Neuronal stem cell (in vitro differentiated cells): ENCODE data around the gene MYADM.

Source experiments
- DNase-seq: peaks from one replicate; pipeline ENCODE4 v3.0.0-alpha.2; 2013; ENCODE audit warnings: low spot score
- H2AFZ ChIP-seq: one replicate; pipeline ENCODE4 v1.6.1; 2013; ENCODE audit warnings: mild to moderate bottlenecking, low read length, inconsistent platforms
- H2AK5ac ChIP-seq: 2 replicates; pipeline ENCODE4 v1.6.1; 2013; ENCODE audit warnings: low read depth, mild to moderate bottlenecking, inconsistent platforms, low read length, moderate library complexity, mixed read lengths
- H2BK120ac ChIP-seq: 2 replicates; pipeline ENCODE4 v1.6.1; 2013; ENCODE audit warnings: low read depth, mild to moderate bottlenecking, inconsistent platforms, low read length, moderate library complexity, mixed read lengths
- H2BK12ac ChIP-seq: one replicate; pipeline ENCODE4 v1.6.1; 2013; ENCODE audit warnings: low read length, inconsistent platforms
- H2BK15ac ChIP-seq: 2 replicates; pipeline ENCODE4 v1.6.1; 2013; ENCODE audit warnings: mild to moderate bottlenecking, low read length, inconsistent platforms, mixed read lengths
- H2BK5ac ChIP-seq: one replicate; pipeline ENCODE4 v1.6.1; 2013; ENCODE audit warnings: inconsistent platforms, mild to moderate bottlenecking, low read length, moderate library complexity
- H3K14ac ChIP-seq: one replicate; pipeline ENCODE4 v1.6.1; 2013; ENCODE audit warnings: low read length, inconsistent platforms
- H3K18ac ChIP-seq: 2 replicates; pipeline ENCODE4 v1.6.1; 2013; ENCODE audit warnings: low read length, inconsistent platforms
- H3K23ac ChIP-seq: 2 replicates; pipeline ENCODE4 v1.6.1; 2013; ENCODE audit warnings: low read depth, mild to moderate bottlenecking, mixed read lengths, low read length, inconsistent platforms; ENCODE audit not compliant: poor library complexity
- H3K27ac ChIP-seq: replicated peaks from 3 replicates; pipeline ENCODE4 v1.5.1; 2013; ENCODE audit warnings: low read length, inconsistent platforms
- H3K27me3 ChIP-seq, 3 experiments: 2 replicates each; pipeline ENCODE4 v1.6.1; 2013; ENCODE audit warnings: low read length in 3 of 3, mild to moderate bottlenecking in 2 of 3, inconsistent platforms in 1 of 3, low read depth in 1 of 3, mixed read lengths in 1 of 3, moderate library complexity in 1 of 3; ENCODE audit not compliant: control insufficient read depth in 3 of 3, insufficient read depth in 3 of 3
- H3K36me3 ChIP-seq, 2 donors: replicated peaks in 1 of 2; 2 replicates each; pipeline ENCODE4 v1.6.1; 2013; ENCODE audit warnings: low read length in 2 of 2; ENCODE audit not compliant: control insufficient read depth in 2 of 2, insufficient read depth in 2 of 2
- H3K4ac ChIP-seq: 2 replicates; pipeline ENCODE4 v1.6.1; 2013; ENCODE audit warnings: inconsistent platforms, mild to moderate bottlenecking, low read length, moderate library complexity
- H3K4me1 ChIP-seq, 2 donors: 1 replicate in 1 of 2; 2 replicates in 1 of 2; pipeline ENCODE4 v1.6.1; 2013; ENCODE audit warnings: low read length in 2 of 2, low read depth in 1 of 2; ENCODE audit not compliant: control insufficient read depth in 2 of 2, insufficient read depth in 1 of 2
- H3K4me2 ChIP-seq: one replicate; pipeline ENCODE4 v1.6.1; 2013; ENCODE audit warnings: mild to moderate bottlenecking, low read length, inconsistent platforms; ENCODE audit not compliant: insufficient read depth, poor library complexity, severe bottlenecking
- H3K4me3 ChIP-seq, 2 donors: 2 replicates each; pipeline ENCODE4 v1.5.1; 2013; ENCODE audit warnings: low read length in 2 of 2, mild to moderate bottlenecking in 2 of 2, inconsistent platforms in 1 of 2, moderate library complexity in 1 of 2
- H3K79me1 ChIP-seq: one replicate; pipeline ENCODE4 v1.6.1; 2013; ENCODE audit warnings: low read depth, mild to moderate bottlenecking, inconsistent platforms, low read length, moderate library complexity
- H3K9ac ChIP-seq: one replicate; pipeline ENCODE4 v1.6.1; 2013; ENCODE audit warnings: mild to moderate bottlenecking, low read depth, low read length, inconsistent platforms; ENCODE audit not compliant: poor library complexity
- H3K9me3 ChIP-seq, 2 donors: replicated peaks in 1 of 2; 2 replicates each; pipeline versions ENCODE3 to v1.6.1; 2013; ENCODE audit warnings: low read length in 2 of 2, mild to moderate bottlenecking in 2 of 2, inconsistent platforms in 1 of 2, low read depth in 1 of 2, mixed read lengths in 1 of 2, moderate library complexity in 1 of 2; ENCODE audit not compliant: control insufficient read depth in 2 of 2, insufficient read depth in 1 of 2
- H4K8ac ChIP-seq: one replicate; pipeline ENCODE4 v1.6.1; 2013; ENCODE audit warnings: low read depth, mild to moderate bottlenecking, inconsistent platforms, low read length, moderate library complexity
- H4K91ac ChIP-seq: one replicate; pipeline ENCODE4 v1.6.1; 2013; ENCODE audit warnings: low read length, low read depth, mild to moderate bottlenecking, inconsistent platforms; ENCODE audit not compliant: poor library complexity
- WGBS, 2 donors: extraction: QIAGEN DNeasy Blood & Tissue Kit; methylation state at CpG; one replicate each; pipeline ENCODE4 v1.1.7; 2013; ENCODE audit warnings: missing lambda C conversion rate in 2 of 2, mixed read lengths in 1 of 2; ENCODE audit not compliant: insufficient read length in 2 of 2, insufficient replicate concordance in 1 of 2; ENCODE audit errors: extremely low coverage in 2 of 2; 5-methylcytosine and 5-hydroxymethylcytosine counted together

MYADM gene

GRCh38 chr19:53907690-53908089 lies 40.0 kb downstream of the MYADM start:
- Histone ChIP-seq H3K27me3 (peaks cover 0 to 25% (median 3%) of the 10 kb centered on the region in 3 experiments), H3K4me2 (peak overlapping the region; percentile 72), H4K91ac (no peak overlapping the region), H2BK5ac (peak overlapping the region; percentile 45), H2BK120ac (peak overlapping the region; percentile 13), H3K4me1 (peaks cover 12 to 14% of the 10 kb centered on the region in 2 donors), H3K4ac (no peak overlapping the region), H3K9ac (no peak overlapping the region), H2AK5ac (peak overlapping the region; percentile 64), H4K8ac (no peak overlapping the region), H3K23ac (no peak overlapping the region), H2AFZ (peak overlapping the region; percentile 91), H3K9me3 (no peaks in the 10 kb centered on the region), H3K36me3 (peaks cover under 1 to 7% of the 10 kb centered on the region in 2 donors), H3K79me1 (peaks cover 2% of the 10 kb centered on the region), H3K14ac (peak overlapping the region; percentile 83), H2BK15ac (peak overlapping the region; percentile 32), H3K27ac (no peak overlapping the region), H2BK12ac (peak overlapping the region; percentile 35), H3K4me3 (peak overlapping the region; percentile 4 to 95), H3K18ac (peak overlapping the region; percentile 36)
- WGBS, 2 donors = no CpG with 5 or more reads among the region's 17 CpGs
- no peak for DNase-seq

DNA sequence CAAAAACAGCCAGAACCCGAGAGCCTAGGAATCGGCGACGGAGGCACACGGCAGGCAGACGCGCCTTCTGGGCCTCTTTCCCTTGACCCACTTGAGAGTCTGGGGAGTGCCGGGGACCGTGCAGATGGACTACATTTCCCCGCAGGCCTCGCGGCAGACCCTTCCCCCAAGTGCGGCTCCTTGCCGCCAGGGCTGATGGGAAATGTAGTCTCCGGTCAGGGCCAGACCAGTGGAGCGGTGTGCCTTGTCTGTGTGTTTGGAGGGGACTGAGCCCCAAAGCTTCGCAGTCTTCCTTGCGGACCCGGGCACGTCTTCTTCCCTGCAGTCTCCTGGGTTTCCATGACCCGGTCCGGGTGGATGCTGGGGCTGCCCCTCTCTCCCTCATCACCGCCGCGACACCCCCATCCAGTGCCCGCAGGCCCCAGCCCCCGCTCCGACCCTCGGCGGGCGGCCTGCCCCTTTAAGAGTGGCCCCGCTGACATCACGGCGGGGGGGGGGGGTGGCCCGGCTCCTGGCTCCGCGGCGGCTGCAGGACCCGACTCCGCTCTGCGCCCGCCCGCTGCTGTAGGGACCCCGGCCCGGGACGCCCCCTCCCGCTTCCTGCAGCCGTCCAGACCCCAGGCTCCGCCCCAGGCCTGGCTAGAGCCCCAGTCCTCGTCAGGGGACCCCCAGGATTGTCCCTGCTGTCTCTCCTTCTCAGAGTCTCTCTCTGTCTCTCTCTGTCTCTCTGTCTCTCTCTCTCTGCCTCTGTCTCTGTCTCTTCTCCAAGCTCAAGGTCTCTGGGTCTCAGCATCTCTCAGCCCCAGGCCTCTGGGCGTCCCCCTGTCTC lies 40.6 kb downstream of the MYADM start:
- Histone ChIP-seq H3K36me3 (peaks cover 3 to 13% of the 10 kb centered on the region in 2 donors), H3K4me2 (peak overlapping the region; percentile 72), H3K79me1 (peaks cover 3% of the 10 kb centered on the region), H3K9ac (peak overlapping the region; percentile 76), H4K8ac (no peak overlapping the region), H3K14ac (peak overlapping the region; percentile 25), H4K91ac (no peak overlapping the region), H3K27ac (peak overlapping the region; percentile 73), H2BK120ac (peak overlapping the region; percentile 13), H3K4me3 (peak overlapping the region; percentile 84 to 95), H3K4me1 (peaks cover 10 to 14% of the 10 kb centered on the region in 2 donors), H3K27me3 (peaks cover 0 to 25% (median 3%) of the 10 kb centered on the region in 3 experiments), H2AFZ (peak overlapping the region; percentile 91), H3K23ac (no peak overlapping the region), H3K18ac (peak overlapping the region; percentile 96), H3K4ac (no peak overlapping the region), H3K9me3 (no peaks in the 10 kb centered on the region), H2BK5ac (peak overlapping the region; percentile 45), H2BK12ac (no peak overlapping the region), H2AK5ac (no peak overlapping the region), H2BK15ac (peak overlapping the region; percentile 32)
- peak; percentile 77 for DNase-seq
- WGBS, 2 donors = no CpG with 5 or more reads among the region's 51 CpGs

GRCh38 chr19:53908935-53909415 lies 41.3 kb downstream of the MYADM start, which contains the start of gene CACNG7:
CACNG7 (plus strand) TSS chr19:53909278; CDS start chr19:53912832, 3,554 bp downstream.
- H2AK5ac ChIP-seq = peak within 1 kb of the TSS; percentile 79
- no peak within 1 kb of the TSS for H4K8ac ChIP-seq
- peak within 1 kb of the TSS; percentile 77 for H3K4me2 ChIP-seq
- peak within 1 kb of the TSS; percentile 98 for H3K18ac ChIP-seq
- no peaks in the 10 kb centered on the region for H3K9me3 ChIP-seq
- peaks cover 5 to 19% of the 10 kb centered on the region in 2 donors for H3K36me3 ChIP-seq
- peak within 1 kb of the TSS; percentile 73 for H3K27ac ChIP-seq
- H3K27me3 ChIP-seq = peaks cover 0 to 25% (median 3%) of the 10 kb centered on the region in 3 experiments
- peak within 1 kb of the TSS; percentile 34 for H3K23ac ChIP-seq
- H3K9ac ChIP-seq = peak within 1 kb of the TSS; percentile 96
- H2AFZ ChIP-seq = peak within 1 kb of the TSS; percentile 91
- H3K4me3 ChIP-seq = peak within 1 kb of the TSS; percentile 90 to 95
- no peak within 1 kb of the TSS for H4K91ac ChIP-seq
- peak within 1 kb of the TSS; percentile 47 for H2BK5ac ChIP-seq
- peak within 1 kb of the TSS; percentile 44 for H2BK120ac ChIP-seq
- peak within 1 kb of the TSS; percentile 25 for H3K14ac ChIP-seq
- H3K79me1 ChIP-seq = peaks cover 3% of the 10 kb centered on the region
- H3K4ac ChIP-seq = no peak within 1 kb of the TSS
- no peak within 1 kb of the TSS for H2BK12ac ChIP-seq
- WGBS, 2 donors = no CpG with 5 or more reads among the region's 28 CpGs
- peaks cover 10 to 14% of the 10 kb centered on the region in 2 donors for H3K4me1 ChIP-seq
- H2BK15ac ChIP-seq = peak within 1 kb of the TSS; percentile 83
- DNase-seq = peak; percentile 57
